SU-DHL-6 (cell line): ENCODE results near the gene RBL2.

ENCODE experiments used
- H2AFZ ChIP-seq: fragments of 200-600 bp; sonication (generic); 2 replicates; pipeline ENCODE4 v1.6.1; 2014; ENCODE audit warnings: low read depth, mild to moderate bottlenecking, moderate library complexity, mixed read lengths, antibody characterized with exemption, low read length; ENCODE audit not compliant: severe bottlenecking
- H3F3A ChIP-seq: fragments of 200-600 bp; shearing (Covaris generic); 2 replicates; pipeline ENCODE4 v1.6.0; 2016; ENCODE audit warnings: antibody characterized with exemption, mild to moderate bottlenecking; ENCODE audit not compliant: insufficient read depth
- H3K27ac ChIP-seq: fragments of 200-600 bp; sonication (generic); 2 replicates; pipeline ENCODE4 v1.5.1; 2016; ENCODE audit warnings: low read depth, mild to moderate bottlenecking, low read length, moderate library complexity, mixed read lengths
- H3K27me3 ChIP-seq: fragments of 200-600 bp; sonication (generic), shearing (Covaris generic); 2 replicates; pipeline ENCODE4 v1.6.0; 2014; ENCODE audit warnings: mild to moderate bottlenecking, low read length
- H3K36me3 ChIP-seq: fragments of 200-600 bp; sonication (generic); 2 replicates; pipeline ENCODE4 v1.6.1; 2014; ENCODE audit warnings: mild to moderate bottlenecking, low read length, mixed read lengths
- H3K4me2 ChIP-seq: fragments of 300-600, 200-600 bp; shearing (Covaris generic), sonication (generic); 2 replicates; pipeline ENCODE4 v1.6.0; 2014; ENCODE audit warnings: low read length, low read depth, mild to moderate bottlenecking; ENCODE audit not compliant: poor library complexity, severe bottlenecking
- H3K4me3 ChIP-seq: fragments of 200-600 bp; sonication (generic); 2 replicates; pipeline ENCODE4 v1.5.1; 2014; ENCODE audit warnings: antibody characterized with exemption, low read length, mild to moderate bottlenecking, mixed read lengths; ENCODE audit not compliant: insufficient read depth, poor library complexity, severe bottlenecking
- H3K79me2 ChIP-seq: fragments of 200-600 bp; sonication (generic); 2 replicates; pipeline ENCODE4 v1.6.1; 2014; ENCODE audit warnings: mild to moderate bottlenecking, low read length, moderate library complexity; ENCODE audit not compliant: insufficient read depth
- H3K9ac ChIP-seq: fragments of 200-600 bp; sonication (generic); 2 replicates; pipeline ENCODE4 v1.7.0; 2014; ENCODE audit warnings: mild to moderate bottlenecking, low read length
- H3K9me2 ChIP-seq: fragments of 200-600 bp; sonication (generic); replicated peaks from 2 replicates; pipeline ENCODE4 v1.6.1; 2014; ENCODE audit warnings: low read length; ENCODE audit not compliant: insufficient read depth
- H3K9me3 ChIP-seq: fragments of 200-600 bp; sonication (generic); 2 replicates; pipeline ENCODE4 v1.6.1; 2014; ENCODE audit warnings: low read length, mixed read lengths; ENCODE audit not compliant: insufficient read depth
- H4K20me1 ChIP-seq: fragments of 200-600 bp; sonication (generic); 2 replicates; pipeline ENCODE4 v1.6.1; 2014; ENCODE audit warnings: low read depth, mild to moderate bottlenecking, antibody characterized with exemption, low read length, moderate library complexity, mixed read lengths
- EZH2phosphoT487 ChIP-seq: fragments of 200-600 bp; sonication (generic), shearing (Covaris generic); conservative IDR thresholded peaks from 2 replicates; pipeline ENCODE4 v1.6.1; 2018; ENCODE audit warnings: mild to moderate bottlenecking, antibody characterized with exemption, low read length, moderate library complexity, mixed read lengths
- TF ChIP-seq, protein P1 (sequence below): fragments of 200-600 bp; sonication (generic); IDR thresholded peaks from one replicate; pipeline ENCODE4 v1.5.1; 2017; ENCODE audit warnings: antibody characterized with exemption, mild to moderate bottlenecking, low read length, moderate library complexity; ENCODE audit not compliant: insufficient read depth, poor library complexity, severe bottlenecking

Gene RBL2

DNA sequence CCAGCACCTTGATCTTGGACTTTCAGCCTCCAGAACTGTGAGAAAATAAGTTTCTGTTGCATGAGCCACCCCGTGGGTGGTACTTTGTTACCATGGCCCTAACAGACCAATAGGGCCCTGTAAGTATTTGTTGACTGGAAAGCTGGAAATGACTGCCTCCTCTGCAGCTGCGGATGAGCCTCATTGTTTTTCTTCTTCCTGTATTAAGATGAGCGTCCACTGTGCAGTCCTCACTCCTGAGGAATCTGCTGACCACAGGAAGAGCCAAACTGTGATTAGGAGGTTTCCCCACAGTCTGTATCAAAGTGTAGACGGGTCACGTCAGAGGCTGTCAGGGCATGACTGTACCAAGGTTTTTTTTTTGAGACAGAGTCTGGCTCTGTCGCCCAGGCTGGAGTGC is 81.0 kb downstream of the RBL2 start:
- Histone ChIP-seq H3K4me3 (no peak overlapping the region), H3K9me3 (no peaks in the 10 kb centered on the region), H3K9me2 (no peaks in the 10 kb centered on the region), H3K36me3 (no peaks in the 10 kb centered on the region), H4K20me1 (no peaks in the 10 kb centered on the region), H2AFZ (no peak overlapping the region), H3K79me2 (no peaks in the 10 kb centered on the region), H3K27me3 (no peaks in the 10 kb centered on the region), H3K9ac (no peak overlapping the region), H3K4me2 (no peak overlapping the region), H3F3A (no peaks in the 10 kb centered on the region), H3K27ac (no peak overlapping the region)
- TF ChIP-seq, protein P1, sequence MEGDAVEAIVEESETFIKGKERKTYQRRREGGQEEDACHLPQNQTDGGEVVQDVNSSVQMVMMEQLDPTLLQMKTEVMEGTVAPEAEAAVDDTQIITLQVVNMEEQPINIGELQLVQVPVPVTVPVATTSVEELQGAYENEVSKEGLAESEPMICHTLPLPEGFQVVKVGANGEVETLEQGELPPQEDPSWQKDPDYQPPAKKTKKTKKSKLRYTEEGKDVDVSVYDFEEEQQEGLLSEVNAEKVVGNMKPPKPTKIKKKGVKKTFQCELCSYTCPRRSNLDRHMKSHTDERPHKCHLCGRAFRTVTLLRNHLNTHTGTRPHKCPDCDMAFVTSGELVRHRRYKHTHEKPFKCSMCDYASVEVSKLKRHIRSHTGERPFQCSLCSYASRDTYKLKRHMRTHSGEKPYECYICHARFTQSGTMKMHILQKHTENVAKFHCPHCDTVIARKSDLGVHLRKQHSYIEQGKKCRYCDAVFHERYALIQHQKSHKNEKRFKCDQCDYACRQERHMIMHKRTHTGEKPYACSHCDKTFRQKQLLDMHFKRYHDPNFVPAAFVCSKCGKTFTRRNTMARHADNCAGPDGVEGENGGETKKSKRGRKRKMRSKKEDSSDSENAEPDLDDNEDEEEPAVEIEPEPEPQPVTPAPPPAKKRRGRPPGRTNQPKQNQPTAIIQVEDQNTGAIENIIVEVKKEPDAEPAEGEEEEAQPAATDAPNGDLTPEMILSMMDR, result no peak
- no peak for TF ChIP-seq EZH2phosphoT487

DNA sequence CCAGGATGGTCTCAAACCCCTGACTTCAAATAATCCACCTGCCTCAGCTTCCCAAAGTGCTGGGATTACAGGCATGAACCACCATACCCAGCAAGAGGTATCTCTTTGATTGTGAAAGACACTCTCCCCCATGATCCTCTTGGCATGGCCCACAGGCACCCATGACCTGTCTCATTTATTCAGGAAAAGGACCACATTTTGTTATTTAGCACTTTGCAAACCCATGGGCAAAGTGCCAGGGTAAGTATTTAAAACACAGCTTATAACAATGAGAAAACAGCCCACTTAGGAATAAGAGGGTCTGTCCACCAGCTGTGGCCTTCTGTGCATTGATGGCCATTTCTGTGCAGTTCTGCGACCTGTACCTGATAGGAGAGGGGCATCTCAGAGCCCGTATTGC is 81.5 kb downstream of the RBL2 start:
- Histone ChIP-seq H3K4me2 (no peak overlapping the region), H3K27ac (no peak overlapping the region), H3K36me3 (no peaks in the 10 kb centered on the region), H4K20me1 (no peaks in the 10 kb centered on the region), H3K9me3 (no peaks in the 10 kb centered on the region), H3K27me3 (no peaks in the 10 kb centered on the region), H3K4me3 (no peak overlapping the region), H3K79me2 (no peaks in the 10 kb centered on the region), H3F3A (no peaks in the 10 kb centered on the region), H3K9me2 (no peaks in the 10 kb centered on the region), H3K9ac (no peak overlapping the region), H2AFZ (no peak overlapping the region)
- no peak for TF ChIP-seq EZH2phosphoT487
- TF ChIP-seq, protein P1, result no peak

DNA sequence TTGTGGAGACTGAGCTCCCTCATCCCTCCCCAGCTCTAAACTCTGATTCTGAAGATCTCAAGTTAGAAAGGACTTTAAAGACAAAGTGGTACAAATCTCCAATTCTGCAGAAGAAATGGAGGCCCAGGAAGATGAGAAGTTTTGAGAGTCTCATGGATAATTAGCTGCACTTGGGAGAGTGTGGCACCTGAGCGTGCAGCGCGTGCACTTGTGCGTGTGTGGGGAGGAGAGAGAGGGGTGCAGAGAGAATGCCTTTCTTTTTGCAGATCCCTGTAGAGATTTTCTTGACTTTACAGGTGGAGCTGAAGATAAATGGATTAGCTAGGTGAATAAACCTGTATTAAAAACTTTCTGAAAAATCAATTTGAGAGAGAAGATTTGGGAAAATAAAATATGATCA is 83.6 kb downstream of the RBL2 start:
- Histone ChIP-seq H3K9me3 (no peaks in the 10 kb centered on the region), H3K9me2 (no peaks in the 10 kb centered on the region), H3K4me3 (no peak overlapping the region), H3K4me2 (no peak overlapping the region), H2AFZ (no peak overlapping the region), H3K27ac (no peak overlapping the region), H3K79me2 (no peaks in the 10 kb centered on the region), H3K36me3 (no peaks in the 10 kb centered on the region), H3K9ac (no peak overlapping the region), H3F3A (no peaks in the 10 kb centered on the region), H3K27me3 (no peaks in the 10 kb centered on the region), H4K20me1 (no peaks in the 10 kb centered on the region)
- TF ChIP-seq EZH2phosphoT487, result no peak
- TF ChIP-seq, protein P1, result no peak
